Ovary (tissue), 3 donors: ENCODE data around the gene TP53I11.

Experiments
- EP300 ChIP-seq: sonication (generic); formaldehyde crosslinking; IDR thresholded peaks from one replicate; pipeline ENCODE4 v1.6.1; 2017; ENCODE audit warnings: antibody characterized with exemption
- POLR2A ChIP-seq: fragments of 450-650 bp; IDR thresholded peaks from one replicate; pipeline ENCODE4 v1.6.1; 2017; ENCODE audit warnings: antibody characterized with exemption, mild to moderate bottlenecking, moderate library complexity
- TF ChIP-seq, protein P1 (sequence below), 3 donors: fragments of 450-650 bp in 2 of 3; fragments of 200-600 bp in 1 of 3; IDR thresholded peaks; one replicate each; pipeline versions ENCODE4 v1.5.1 to v1.8.0; 2016 to 2022; ENCODE audit warnings: antibody characterized with exemption in 3 of 3, mild to moderate bottlenecking in 1 of 3
- donor health status: DM: no; HTN: no; CAD: no.

DNA sequence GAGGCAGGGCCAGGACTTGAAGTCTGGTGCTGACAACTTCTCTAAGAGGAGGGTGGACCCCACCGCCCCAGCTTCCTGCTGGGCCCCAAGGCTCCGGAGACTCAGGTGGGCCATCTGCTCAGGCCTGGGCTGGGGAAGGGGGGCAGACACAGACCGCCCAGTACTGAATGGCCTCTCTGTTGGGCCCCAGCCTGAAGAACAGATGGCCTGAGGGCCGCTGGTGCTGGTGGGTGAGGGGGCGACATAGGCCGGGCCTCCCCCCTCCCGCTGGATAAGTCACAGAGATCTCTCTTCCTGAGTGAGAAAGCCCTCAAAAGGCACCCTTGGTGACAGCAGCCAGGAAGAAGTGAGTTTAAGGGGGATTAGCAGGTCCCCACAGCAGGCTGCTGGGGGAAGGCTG lies 12.5 kb upstream of the TP53I11 start:
- TF ChIP-seq, protein P1, sequence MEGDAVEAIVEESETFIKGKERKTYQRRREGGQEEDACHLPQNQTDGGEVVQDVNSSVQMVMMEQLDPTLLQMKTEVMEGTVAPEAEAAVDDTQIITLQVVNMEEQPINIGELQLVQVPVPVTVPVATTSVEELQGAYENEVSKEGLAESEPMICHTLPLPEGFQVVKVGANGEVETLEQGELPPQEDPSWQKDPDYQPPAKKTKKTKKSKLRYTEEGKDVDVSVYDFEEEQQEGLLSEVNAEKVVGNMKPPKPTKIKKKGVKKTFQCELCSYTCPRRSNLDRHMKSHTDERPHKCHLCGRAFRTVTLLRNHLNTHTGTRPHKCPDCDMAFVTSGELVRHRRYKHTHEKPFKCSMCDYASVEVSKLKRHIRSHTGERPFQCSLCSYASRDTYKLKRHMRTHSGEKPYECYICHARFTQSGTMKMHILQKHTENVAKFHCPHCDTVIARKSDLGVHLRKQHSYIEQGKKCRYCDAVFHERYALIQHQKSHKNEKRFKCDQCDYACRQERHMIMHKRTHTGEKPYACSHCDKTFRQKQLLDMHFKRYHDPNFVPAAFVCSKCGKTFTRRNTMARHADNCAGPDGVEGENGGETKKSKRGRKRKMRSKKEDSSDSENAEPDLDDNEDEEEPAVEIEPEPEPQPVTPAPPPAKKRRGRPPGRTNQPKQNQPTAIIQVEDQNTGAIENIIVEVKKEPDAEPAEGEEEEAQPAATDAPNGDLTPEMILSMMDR (IDR thresholded peaks at IDR 0.05) = no peak
- TF ChIP-seq POLR2A (no peak), EP300 (no peak)
